Ishikawa (cell line): ENCODE measurements around the gene DEFB132.

ENCODE experiments used
- CEBPB ChIP-seq: IDR thresholded peaks from 2 replicates; pipeline ENCODE4 v1.6.1; 2012
- CREB1 ChIP-seq: IDR thresholded peaks from 2 replicates; pipeline ENCODE4 v1.6.1; 2012; ENCODE audit warnings: low read depth
- EGR1 ChIP-seq: IDR thresholded peaks from 2 replicates; pipeline ENCODE4 v1.6.1; 2012
- MAX ChIP-seq: IDR thresholded peaks from 2 replicates; pipeline ENCODE4 v1.6.1; 2012
- RAD21 ChIP-seq: IDR thresholded peaks from 2 replicates; pipeline ENCODE4 v1.6.1; 2012; ENCODE audit warnings: low read depth
- TAF1 ChIP-seq: IDR thresholded peaks from 2 replicates; pipeline ENCODE4 v1.6.1; 2012; ENCODE audit warnings: low read depth, mild to moderate bottlenecking

GRCh38 chr20:305745-306144, 48.2 kb downstream of the DEFB132 start:
- TF ChIP-seq RAD21 (no peak), EGR1 (no peak), MAX (no peak), CEBPB (no peak), CREB1 (no peak), TAF1 (no peak)
